NT2/D1 (cell line): ENCODE measurements around the gene TTYH3.
A peak's percentile ranks its signal among the peaks of the same experiment; 100 is the strongest.

Experiments used
- DNase-seq: peaks from one replicate; pipeline ENCODE4 v3.0.0-alpha.2; 2011; ENCODE audit warnings: low read depth, low spot score
- H3K27me3 ChIP-seq: 2 replicates; pipeline ENCODE4 v1.6.0; 2011; ENCODE audit warnings: mild to moderate bottlenecking; ENCODE audit not compliant: insufficient read length, insufficient read depth
- H3K36me3 ChIP-seq: 2 replicates; pipeline ENCODE4 v1.6.1; 2011; ENCODE audit warnings: mild to moderate bottlenecking, low read length, mixed read lengths; ENCODE audit not compliant: insufficient read depth, insufficient read length
- H3K4me1 ChIP-seq: 2 replicates; pipeline ENCODE4 v1.5.1; 2011; ENCODE audit not compliant: insufficient read depth, insufficient read length
- H3K4me3 ChIP-seq: 2 replicates; pipeline ENCODE4 v1.5.1; 2011; ENCODE audit warnings: low read depth; ENCODE audit not compliant: insufficient read length
- H3K9ac ChIP-seq: 2 replicates; pipeline ENCODE4 v1.6.0; 2011; ENCODE audit warnings: low read depth; ENCODE audit not compliant: insufficient read length
- H3K9me3 ChIP-seq: 2 replicates; pipeline ENCODE4 v1.5.1; 2011; ENCODE audit warnings: mild to moderate bottlenecking, low read length; ENCODE audit not compliant: insufficient read depth
- SUZ12 ChIP-seq: IDR thresholded peaks from 2 replicates; pipeline ENCODE4 v1.6.1; 2011; ENCODE audit not compliant: insufficient read length, insufficient read depth; ENCODE audit errors: extremely low read depth
- YY1 ChIP-seq: IDR thresholded peaks from 2 replicates; pipeline ENCODE4 v1.6.1; 2011; ENCODE audit not compliant: insufficient read length, insufficient read depth
- ZNF274 ChIP-seq: IDR thresholded peaks from 2 replicates; pipeline ENCODE4 v1.6.1; 2011; ENCODE audit warnings: mild to moderate bottlenecking, low read depth, low read length

TTYH3 gene

DNA sequence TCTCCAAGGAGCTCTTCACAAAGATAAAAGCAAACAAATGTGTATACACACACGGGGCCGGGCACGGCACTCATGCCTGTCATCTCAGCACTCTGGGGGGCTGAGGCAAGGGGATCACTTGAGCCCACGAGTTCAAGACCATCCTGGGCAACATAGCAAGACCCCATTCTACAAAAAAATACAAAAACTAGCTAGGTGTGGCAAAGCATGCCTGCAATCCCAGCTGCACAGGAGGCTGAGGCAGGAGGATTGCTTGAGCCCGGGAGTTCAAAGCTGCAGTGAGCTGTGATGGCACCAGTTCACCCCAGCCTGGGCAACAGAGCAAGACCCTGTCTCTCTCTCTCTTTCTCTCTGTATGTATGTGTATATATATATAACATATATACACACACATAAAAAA is 22.3 kb downstream of the TTYH3 start:
- Histone ChIP-seq H3K4me1 (peaks cover 10% of the 10 kb centered on the region), H3K4me3 (no peak overlapping the region), H3K27me3 (no peaks in the 10 kb centered on the region), H3K9ac (no peak overlapping the region), H3K9me3 (no peaks in the 10 kb centered on the region), H3K36me3 (peaks cover 91% of the 10 kb centered on the region)
- TF ChIP-seq ZNF274 (no peak), YY1 (no peak), SUZ12 (no peak)
- no peak for DNase-seq

GRCh38 chr7:2655870-2656614 is 24.3 kb downstream of the TTYH3 start:
- H3K36me3 ChIP-seq: peaks cover 91% of the 10 kb centered on the region
- no peaks in the 10 kb centered on the region for H3K9me3 ChIP-seq
- peaks cover 8% of the 10 kb centered on the region for H3K4me1 ChIP-seq

DNA sequence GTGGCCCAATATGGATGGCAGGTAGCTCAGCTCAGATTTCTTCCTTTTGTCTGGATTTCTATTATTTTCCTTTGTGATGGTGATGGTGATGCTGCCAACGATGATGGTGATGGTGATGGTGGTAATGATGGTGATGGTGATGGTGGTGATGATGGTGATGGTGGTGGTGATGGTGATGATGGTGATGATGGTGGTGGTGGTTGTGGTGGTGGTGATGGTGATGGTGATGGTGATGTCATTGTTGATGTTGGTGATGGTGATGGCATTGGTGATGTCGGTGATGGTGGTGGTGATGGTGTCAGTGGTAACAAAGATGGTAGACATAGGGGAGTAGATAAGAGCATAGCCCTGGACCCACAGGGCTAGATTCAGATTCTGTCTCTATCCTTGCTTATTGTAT is 25.4 kb downstream of the TTYH3 start:
- Histone ChIP-seq H3K4me3 (no peak overlapping the region), H3K27me3 (no peaks in the 10 kb centered on the region), H3K9me3 (no peaks in the 10 kb centered on the region), H3K9ac (no peak overlapping the region), H3K4me1 (peaks cover 5% of the 10 kb centered on the region), H3K36me3 (peaks cover 91% of the 10 kb centered on the region)
- TF ChIP-seq YY1 (no peak), ZNF274 (no peak), SUZ12 (no peak)
- no peak for DNase-seq

More at GRCh38 chr7:2655870-2656614, 24.3 kb downstream of the TTYH3 start:
- no peak overlapping the region for H3K4me3 ChIP-seq
- H3K27me3 ChIP-seq: no peaks in the 10 kb centered on the region
- DNase-seq: no peak
- no peak overlapping the region for H3K9ac ChIP-seq
- TF ChIP-seq YY1: no peak
- no peak for TF ChIP-seq ZNF274
- no peak for TF ChIP-seq SUZ12

GRCh38 chr7:2657920-2658671 is 26.3 kb downstream of the TTYH3 start:
- H3K27me3 ChIP-seq: no peaks in the 10 kb centered on the region
- peak overlapping the region; percentile 56 for H3K9ac ChIP-seq
- TF ChIP-seq ZNF274 (no peak), YY1 (no peak), SUZ12 (no peak)
- H3K9me3 ChIP-seq: no peaks in the 10 kb centered on the region
- no peak overlapping the region for H3K4me3 ChIP-seq
- H3K36me3 ChIP-seq: peaks cover 92% of the 10 kb centered on the region
- no peak for DNase-seq
- peaks cover 5% of the 10 kb centered on the region for H3K4me1 ChIP-seq

- H3K27me3 ChIP-seq: no peaks in the 10 kb centered on the region
- TF ChIP-seq YY1 (no peak), SUZ12 (no peak), ZNF274 (no peak)
- H3K9me3 ChIP-seq: no peaks in the 10 kb centered on the region
- no peak overlapping the region for H3K9ac ChIP-seq
- no peak overlapping the region for H3K4me3 ChIP-seq
- DNase-seq: no peak
- peaks cover 95% of the 10 kb centered on the region for H3K36me3 ChIP-seq
- H3K4me1 ChIP-seq: peaks cover 12% of the 10 kb centered on the region
These were observed 27.2 kb downstream of the TTYH3 start for GRCh38 chr7:2658941-2659340.

DNA sequence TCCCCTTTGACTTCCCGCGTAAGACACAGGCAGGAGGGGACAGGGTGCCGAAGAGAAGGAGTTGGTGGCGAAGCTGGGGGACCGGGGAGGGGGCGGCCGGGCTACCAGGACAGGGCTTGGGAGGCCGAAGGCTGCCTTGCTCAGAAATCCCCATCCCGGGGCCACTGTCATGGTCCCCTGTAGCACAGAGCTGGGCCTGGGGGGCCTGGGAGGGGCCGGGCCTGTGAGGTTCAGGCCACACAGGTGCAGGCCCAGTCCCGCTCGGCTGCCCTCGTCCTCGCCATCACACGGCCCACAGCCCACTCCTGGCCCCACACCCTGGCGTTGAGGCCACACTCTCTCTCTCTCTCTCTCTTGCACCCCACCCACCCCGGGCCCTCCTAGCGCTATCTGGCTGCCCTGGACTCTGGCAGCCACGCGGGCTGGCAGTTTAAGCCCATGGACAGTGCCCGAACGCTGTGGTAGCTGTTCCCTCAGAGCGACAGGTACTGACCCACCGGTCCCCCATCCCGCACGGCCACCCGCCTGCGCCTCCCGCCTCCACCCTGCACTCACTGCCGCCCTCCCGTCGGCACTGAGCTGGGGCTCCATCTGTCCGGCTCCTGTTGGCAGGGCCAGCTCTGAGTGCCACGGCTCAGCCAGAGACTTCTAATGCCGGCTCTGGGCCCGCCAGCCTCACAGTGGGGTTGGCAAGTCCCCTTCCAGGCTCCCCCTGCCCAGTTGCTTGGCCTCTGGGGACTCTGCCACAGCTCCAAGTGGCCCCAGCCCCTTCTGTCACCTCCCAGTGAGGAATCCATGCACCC is 28.0 kb downstream of the TTYH3 start:
- H3K4me3 ChIP-seq: no peak overlapping the region
- H3K27me3 ChIP-seq: no peaks in the 10 kb centered on the region
- peaks cover 12% of the 10 kb centered on the region for H3K4me1 ChIP-seq
- peaks cover 92% of the 10 kb centered on the region for H3K36me3 ChIP-seq
- TF ChIP-seq YY1 (no peak), ZNF274 (no peak), SUZ12 (no peak)
- DNase-seq: no peak
- H3K9me3 ChIP-seq: no peaks in the 10 kb centered on the region
- H3K9ac ChIP-seq: peak overlapping the region; percentile 32
